ENCODE results near the gene ARMC5.

The ARMC5 gene

DNA sequence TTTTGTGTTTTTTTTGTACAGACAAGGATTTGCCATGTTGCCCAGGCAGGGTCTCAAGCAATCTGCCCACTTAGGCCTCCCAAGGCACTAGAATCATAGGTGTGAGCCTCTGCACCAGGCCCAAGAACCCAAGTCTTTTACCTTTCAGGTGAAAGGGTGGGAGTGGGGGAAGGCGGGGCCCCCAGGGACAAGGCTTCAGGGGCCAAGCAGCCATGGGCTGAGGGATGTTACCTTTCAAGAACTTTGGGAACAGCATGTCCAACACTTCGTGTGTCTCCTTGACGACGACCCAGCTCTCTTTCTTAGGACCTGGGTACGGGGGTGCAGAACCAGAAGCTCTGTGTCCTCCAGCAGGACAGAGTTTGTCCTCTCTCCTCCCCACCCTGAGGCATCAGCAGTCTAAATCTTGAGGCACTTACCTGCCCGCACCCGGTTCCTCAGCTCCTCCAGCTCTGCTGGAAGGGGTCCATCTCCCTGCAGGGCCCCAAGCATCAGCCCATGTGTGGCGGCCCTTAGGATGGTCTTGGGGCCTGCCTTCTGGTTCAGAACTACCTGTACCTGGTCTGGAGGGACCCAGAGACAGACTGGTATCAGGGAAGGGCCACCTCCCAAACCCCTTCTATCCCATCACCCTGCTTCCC lies 32.6 kb downstream of the ARMC5 start:
- Histone ChIP-seq H3K9me3 (ENCODE audit: control insufficient read depth, insufficient read depth, low read length) (no peaks in the 10 kb centered on the region), H3K9me2 (replicated peaks; ENCODE audit: control insufficient read depth, low read length) (no peaks in the 10 kb centered on the region), H3K36me3 (ENCODE audit: control insufficient read depth, low read length) (no peaks in the 10 kb centered on the region), H3K27me3 (ENCODE audit: control insufficient read depth, low read length) (peaks cover 7% of the 10 kb centered on the region), H3K27ac (ENCODE audit: low read depth, low read length) (no peak overlapping the region), H3F3A (ENCODE audit: control insufficient read depth, insufficient read depth) (no peaks in the 10 kb centered on the region), H3K4me1 (ENCODE audit: control insufficient read depth, low read length) (peaks cover 7% of the 10 kb centered on the region), H3K79me2 (ENCODE audit: control insufficient read depth, low read length) (no peaks in the 10 kb centered on the region), H3K4me2 (ENCODE audit: low read length) (no peak overlapping the region), H4K20me1 (ENCODE audit: control insufficient read depth, insufficient read depth, low read depth, low read length) (no peaks in the 10 kb centered on the region), H3K4me3 (ENCODE audit: low read length) (no peak overlapping the region)
- TF ChIP-seq, protein P1, sequence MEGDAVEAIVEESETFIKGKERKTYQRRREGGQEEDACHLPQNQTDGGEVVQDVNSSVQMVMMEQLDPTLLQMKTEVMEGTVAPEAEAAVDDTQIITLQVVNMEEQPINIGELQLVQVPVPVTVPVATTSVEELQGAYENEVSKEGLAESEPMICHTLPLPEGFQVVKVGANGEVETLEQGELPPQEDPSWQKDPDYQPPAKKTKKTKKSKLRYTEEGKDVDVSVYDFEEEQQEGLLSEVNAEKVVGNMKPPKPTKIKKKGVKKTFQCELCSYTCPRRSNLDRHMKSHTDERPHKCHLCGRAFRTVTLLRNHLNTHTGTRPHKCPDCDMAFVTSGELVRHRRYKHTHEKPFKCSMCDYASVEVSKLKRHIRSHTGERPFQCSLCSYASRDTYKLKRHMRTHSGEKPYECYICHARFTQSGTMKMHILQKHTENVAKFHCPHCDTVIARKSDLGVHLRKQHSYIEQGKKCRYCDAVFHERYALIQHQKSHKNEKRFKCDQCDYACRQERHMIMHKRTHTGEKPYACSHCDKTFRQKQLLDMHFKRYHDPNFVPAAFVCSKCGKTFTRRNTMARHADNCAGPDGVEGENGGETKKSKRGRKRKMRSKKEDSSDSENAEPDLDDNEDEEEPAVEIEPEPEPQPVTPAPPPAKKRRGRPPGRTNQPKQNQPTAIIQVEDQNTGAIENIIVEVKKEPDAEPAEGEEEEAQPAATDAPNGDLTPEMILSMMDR (IDR thresholded peaks at IDR 0.05; ENCODE audit: low read depth, low read length, poor library complexity, severe bottlenecking), result no peak
- TF ChIP-seq EZH2phosphoT487 (IDR thresholded peaks at IDR 0.05; ENCODE audit: borderline replicate concordance, low read length), result no peak

DNA sequence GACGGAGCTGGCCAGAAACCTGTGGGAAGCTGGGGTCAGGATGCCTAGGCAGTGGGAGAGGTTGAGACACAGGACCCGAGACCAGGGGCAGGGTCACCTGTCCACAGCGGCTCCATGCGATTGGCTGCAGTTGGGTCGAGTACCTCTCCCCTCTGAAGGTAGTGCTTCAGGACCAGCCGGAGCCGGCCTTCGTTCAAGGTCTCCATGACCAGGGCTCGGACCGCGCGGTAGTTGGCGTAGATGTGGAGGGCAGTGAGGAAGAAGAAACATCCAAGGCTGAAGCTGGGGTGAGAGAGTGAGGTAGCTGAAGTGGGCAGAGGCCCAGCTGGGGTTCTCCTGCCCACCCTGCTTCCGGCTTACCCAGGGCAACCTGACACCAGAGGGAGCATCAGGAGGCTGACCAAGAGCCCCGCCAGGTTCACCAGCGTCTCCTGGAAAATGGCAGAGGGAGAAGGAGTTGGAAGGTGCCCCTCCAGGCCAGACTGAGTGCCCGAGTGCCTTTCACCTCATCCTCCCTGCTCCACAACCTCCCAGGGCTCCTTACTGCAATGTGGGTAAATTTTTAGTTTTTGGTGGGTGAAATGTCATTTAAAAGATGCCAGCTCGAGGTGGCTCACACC lies 34.3 kb downstream of the ARMC5 start:
- TF ChIP-seq, protein P1 (IDR thresholded peaks at IDR 0.05; ENCODE audit: low read depth, low read length, poor library complexity, severe bottlenecking), result no peak
- TF ChIP-seq EZH2phosphoT487 (IDR thresholded peaks at IDR 0.05; ENCODE audit: borderline replicate concordance, low read length), result no peak
- no peaks in the 10 kb centered on the region for H4K20me1 ChIP-seq (ENCODE audit: control insufficient read depth, insufficient read depth, low read depth, low read length)
- no peak overlapping the region for H3K4me3 ChIP-seq (ENCODE audit: low read length)
- H3K79me2 ChIP-seq (ENCODE audit: control insufficient read depth, low read length), result no peaks in the 10 kb centered on the region
- H3K9me2 ChIP-seq (replicated peaks; ENCODE audit: control insufficient read depth, low read length), result no peaks in the 10 kb centered on the region
- no peaks in the 10 kb centered on the region for H3K36me3 ChIP-seq (ENCODE audit: control insufficient read depth, low read length)
- H3K4me1 ChIP-seq (ENCODE audit: control insufficient read depth, low read length), result no peaks in the 10 kb centered on the region
- H3K4me2 ChIP-seq (ENCODE audit: low read length), result no peak overlapping the region
- H3K27ac ChIP-seq (ENCODE audit: low read depth, low read length), result no peak overlapping the region
- H3F3A ChIP-seq (ENCODE audit: control insufficient read depth, insufficient read depth), result no peaks in the 10 kb centered on the region
- no peaks in the 10 kb centered on the region for H3K9me3 ChIP-seq (ENCODE audit: control insufficient read depth, insufficient read depth, low read length)
- H3K27me3 ChIP-seq (ENCODE audit: control insufficient read depth, low read length), result no peaks in the 10 kb centered on the region

DNA sequence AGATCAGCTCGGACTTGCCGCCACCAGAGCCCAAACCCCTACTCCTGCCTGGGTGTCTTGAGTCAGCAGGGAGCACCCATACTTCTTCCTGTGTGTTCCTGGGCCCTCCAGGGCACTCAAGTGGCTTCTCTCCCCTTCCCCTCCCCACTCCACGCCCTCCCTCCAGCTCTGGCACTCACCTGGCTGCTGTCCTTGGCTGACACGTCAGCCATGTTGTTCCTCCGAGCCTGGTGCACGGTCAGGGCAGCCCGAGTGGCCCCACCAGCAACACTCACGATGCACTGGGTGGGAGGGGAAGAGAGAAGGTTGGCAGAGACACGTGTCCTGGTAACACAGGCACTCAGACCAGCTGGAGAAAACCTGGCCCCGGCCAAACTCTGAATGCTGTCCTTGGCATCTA lies 37.4 kb downstream of the ARMC5 start:
- H3F3A ChIP-seq (ENCODE audit: control insufficient read depth, insufficient read depth), result no peaks in the 10 kb centered on the region
- no peaks in the 10 kb centered on the region for H3K36me3 ChIP-seq (ENCODE audit: control insufficient read depth, low read length)
- no peak overlapping the region for H3K27ac ChIP-seq (ENCODE audit: low read depth, low read length)

More for the DNA sequence above, 37.4 kb downstream of the ARMC5 start:
- no peaks in the 10 kb centered on the region for H3K27me3 ChIP-seq (ENCODE audit: control insufficient read depth, low read length)
- H4K20me1 ChIP-seq (ENCODE audit: control insufficient read depth, insufficient read depth, low read depth, low read length), result no peaks in the 10 kb centered on the region
- H3K4me2 ChIP-seq (ENCODE audit: low read length), result no peak overlapping the region
- TF ChIP-seq, protein P1 (IDR thresholded peaks at IDR 0.05; ENCODE audit: low read depth, low read length, poor library complexity, severe bottlenecking), result no peak
- no peak for TF ChIP-seq EZH2phosphoT487 (IDR thresholded peaks at IDR 0.05; ENCODE audit: borderline replicate concordance, low read length)
- H3K9me2 ChIP-seq (replicated peaks; ENCODE audit: control insufficient read depth, low read length), result no peaks in the 10 kb centered on the region
- no peaks in the 10 kb centered on the region for H3K9me3 ChIP-seq (ENCODE audit: control insufficient read depth, insufficient read depth, low read length)
- no peaks in the 10 kb centered on the region for H3K4me1 ChIP-seq (ENCODE audit: control insufficient read depth, low read length)
- H3K4me3 ChIP-seq (ENCODE audit: low read length), result no peak overlapping the region
- no peaks in the 10 kb centered on the region for H3K79me2 ChIP-seq (ENCODE audit: control insufficient read depth, low read length)
